ENCODE data around the gene OPRM1. TPM values are rescaled to one million over a fixed set of nuclear protein-coding genes. Genes with fewer than 3 reads are reported as not detected.

OPRM1 gene
- total and polyA plus RNA-seq, 4 donors: not detected

GRCh38 chr6:154209555-154209954 lies 170.5 kb downstream of the OPRM1 start:
- Histone ChIP-seq H3K27ac (ENCODE audit: low read depth in 1 of 2, low read length in 2 of 2) (no peak overlapping the region), H3K9ac (ENCODE audit: low read depth in 1 of 2, low read length in 2 of 2) (no peak overlapping the region), H3K9me3 (ENCODE audit: control insufficient read depth in 4 of 4, low read length in 3 of 4) (no peaks in the 10 kb centered on the region), H3K4me1 (ENCODE audit: control insufficient read depth in 4 of 4, insufficient read depth in 4 of 4, low read length in 3 of 4) (no peaks in the 10 kb centered on the region), H3K4me3 (ENCODE audit: low read depth in 1 of 3, low read length in 3 of 3) (no peak overlapping the region), H3K36me3 (ENCODE audit: control insufficient read depth in 4 of 4, insufficient read depth in 3 of 4, low read depth in 1 of 4, low read length in 3 of 4) (no peaks in the 10 kb centered on the region), H3K27me3 (ENCODE audit: control insufficient read depth in 4 of 4, insufficient read depth in 4 of 4, low read length in 3 of 4) (peaks cover 0 to 2% (median 0%) of the 10 kb centered on the region in 4 donors)
- no peak for DNase-seq (ENCODE audit: low spot score)
- TF ChIP-seq NR2F2 (IDR thresholded peaks at IDR 0.05): no peak
- no peak for TF ChIP-seq RAD21 (IDR thresholded peaks at IDR 0.05)
- no peak for TF ChIP-seq SP1 (IDR thresholded peaks at IDR 0.05)
- no peak for TF ChIP-seq MAX (IDR thresholded peaks at IDR 0.05)
- no peak for TF ChIP-seq REST (IDR thresholded peaks at IDR 0.05)
- no peak for TF ChIP-seq TAF1 (conservative IDR thresholded peaks at IDR 0.05)
- no peak for TF ChIP-seq YY1 (IDR thresholded peaks at IDR 0.05)
- no peak for TF ChIP-seq ATF3 (IDR thresholded peaks at IDR 0.05)
- TF ChIP-seq JUND (IDR thresholded peaks at IDR 0.05): no peak
- no peak for TF ChIP-seq RXRA (IDR thresholded peaks at IDR 0.05)
- TF ChIP-seq ZBTB33 (IDR thresholded peaks at IDR 0.05): no peak
- no peak for TF ChIP-seq FOXA1 (IDR thresholded peaks at IDR 0.05)
- 78% methylated on average over 3 of the region's 3 CpGs for WGBS

GRCh38 chr6:154210678-154211077 lies 171.6 kb downstream of the OPRM1 start:
- DNase-seq (ENCODE audit: low spot score): no peak
- Histone ChIP-seq H3K27me3 (ENCODE audit: control insufficient read depth in 4 of 4, insufficient read depth in 4 of 4, low read length in 3 of 4) (peaks cover 0 to 2% (median 0%) of the 10 kb centered on the region in 4 donors), H3K36me3 (ENCODE audit: control insufficient read depth in 4 of 4, insufficient read depth in 3 of 4, low read depth in 1 of 4, low read length in 3 of 4) (no peaks in the 10 kb centered on the region), H3K27ac (ENCODE audit: low read depth in 1 of 2, low read length in 2 of 2) (no peak overlapping the region), H3K4me1 (ENCODE audit: control insufficient read depth in 4 of 4, insufficient read depth in 4 of 4, low read length in 3 of 4) (no peaks in the 10 kb centered on the region), H3K4me3 (ENCODE audit: low read depth in 1 of 3, low read length in 3 of 3) (no peak overlapping the region), H3K9me3 (ENCODE audit: control insufficient read depth in 4 of 4, low read length in 3 of 4) (no peaks in the 10 kb centered on the region), H3K9ac (ENCODE audit: low read depth in 1 of 2, low read length in 2 of 2) (no peak overlapping the region)
- TF ChIP-seq TAF1 (conservative IDR thresholded peaks at IDR 0.05): no peak
- no peak for TF ChIP-seq HNF4G (IDR thresholded peaks at IDR 0.05)
- no peak for TF ChIP-seq SP1 (IDR thresholded peaks at IDR 0.05)
- no peak for TF ChIP-seq NR2F2 (IDR thresholded peaks at IDR 0.05)
- TF ChIP-seq MAX (IDR thresholded peaks at IDR 0.05): no peak
- TF ChIP-seq RXRA (IDR thresholded peaks at IDR 0.05): no peak
- no peak for TF ChIP-seq EGR1 (IDR thresholded peaks at IDR 0.05; ENCODE audit: low read depth in 2 of 2)
- TF ChIP-seq JUND (IDR thresholded peaks at IDR 0.05): no peak
- no peak for TF ChIP-seq FOXA1 (IDR thresholded peaks at IDR 0.05)
- TF ChIP-seq HNF4A (conservative IDR thresholded peaks at IDR 0.05): no peak
- no peak for TF ChIP-seq GABPA (IDR thresholded peaks at IDR 0.05 in 1 of 2, conservative IDR thresholded peaks at IDR 0.05 in 1 of 2)
- no peak for TF ChIP-seq RAD21 (IDR thresholded peaks at IDR 0.05)
- no peak for TF ChIP-seq ATF3 (IDR thresholded peaks at IDR 0.05)
- TF ChIP-seq CTCF (IDR thresholded peaks at IDR 0.05; ENCODE audit: low read depth, low read length, missing input control): no peak

All from liver (tissue), 9 donors.